Measurements from ENCODE around the gene STMN3. TPM values are rescaled to one million over a fixed set of nuclear protein-coding genes. Genes with fewer than 3 reads are reported as not detected.

STMN3 gene
- total RNA-seq, 1 experiment from 2014 or later, result 15.8 TPM

DNA sequence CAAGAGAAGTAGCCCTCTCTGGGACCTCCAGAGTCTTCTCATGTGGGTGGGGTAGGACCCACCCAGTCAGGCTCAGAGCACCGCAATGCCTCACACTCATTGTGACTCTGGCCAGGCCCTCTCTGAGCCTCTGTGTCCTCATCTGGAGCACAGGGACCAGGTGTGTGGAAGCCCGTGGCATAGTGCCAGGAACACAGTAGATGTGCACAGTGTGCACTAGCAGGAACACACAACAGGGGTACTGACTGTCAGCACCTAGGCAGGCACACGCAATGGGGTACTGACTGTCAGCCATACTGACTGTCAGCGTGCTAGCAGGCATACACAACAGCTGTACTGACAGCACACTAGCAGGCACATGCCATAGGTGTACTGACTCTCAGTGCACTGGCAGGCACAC is 2.0 kb upstream of the STMN3 start:
- CTCF ChIA-PET, result no interaction called here

GRCh38 chr20:63653974-63654668 is 897 bp upstream of the STMN3 start:
- H3K9ac ChIP-seq (ENCODE audit: low read length), result no peak overlapping the region

More for the DNA sequence above, 2.0 kb upstream of the STMN3 start:
- Histone ChIP-seq H3K9me2 (replicated peaks; ENCODE audit: low read length) (no peaks in the 10 kb centered on the region), H4K20me1 (ENCODE audit: low read length) (no peaks in the 10 kb centered on the region), H3K27ac (ENCODE audit: low read length) (no peak overlapping the region), H3K79me2 (ENCODE audit: low read length) (peaks cover 18% of the 10 kb centered on the region), H3K9me3 (ENCODE audit: low read length) (no peaks in the 10 kb centered on the region), H3F3A (ENCODE audit: low read length, unreplicated experiment) (no peaks in the 10 kb centered on the region), H3K4me2 (ENCODE audit: low read length) (no peak overlapping the region), H3K4me1 (ENCODE audit: insufficient read depth, low read length) (peaks cover 20% of the 10 kb centered on the region), H3K4me3 (ENCODE audit: low read length) (no peak overlapping the region), H3K36me3 (ENCODE audit: low read depth, low read length) (no peaks in the 10 kb centered on the region), H2AFZ (ENCODE audit: low read length) (no peak overlapping the region), H3K9ac (ENCODE audit: low read length) (no peak overlapping the region), H3K27me3 (ENCODE audit: low read length) (peaks cover 14% of the 10 kb centered on the region)
- TF ChIP-seq EZH2phosphoT487 (IDR thresholded peaks at IDR 0.05; ENCODE audit: borderline replicate concordance, low read length) (no peak), EZH2 (IDR thresholded peaks at IDR 0.05; ENCODE audit: low read length, unreplicated experiment) (no peak), CTCF (conservative IDR thresholded peaks at IDR 0.05; ENCODE audit: low read depth, low read length) (no peak)
- ATAC-seq (no peak), DNase-seq (no peak)
- POLR2A ChIA-PET (ENCODE audit: unreplicated experiment), result no interaction called here
- no TSS peak for BruUV-seq (replicated peaks)
- intact Hi-C loops (cut with micrococcal nuclease), result no loop called here

More at GRCh38 chr20:63653974-63654668, 897 bp upstream of the STMN3 start:
- Histone ChIP-seq H3F3A (ENCODE audit: low read length, unreplicated experiment) (no peaks in the 10 kb centered on the region), H3K27ac (ENCODE audit: low read length) (no peak overlapping the region), H3K9me2 (replicated peaks; ENCODE audit: low read length) (no peaks in the 10 kb centered on the region), H3K27me3 (ENCODE audit: low read length) (peaks cover 14% of the 10 kb centered on the region), H3K36me3 (ENCODE audit: low read depth, low read length) (no peaks in the 10 kb centered on the region), H3K79me2 (ENCODE audit: low read length) (peaks cover 7% of the 10 kb centered on the region), H2AFZ (ENCODE audit: low read length) (no peak overlapping the region), H4K20me1 (ENCODE audit: low read length) (no peaks in the 10 kb centered on the region), H3K9me3 (ENCODE audit: low read length) (no peaks in the 10 kb centered on the region), H3K4me3 (ENCODE audit: low read length) (no peak overlapping the region), H3K4me2 (ENCODE audit: low read length) (no peak overlapping the region), H3K4me1 (ENCODE audit: insufficient read depth, low read length) (peaks cover 16% of the 10 kb centered on the region)
- no peak for TF ChIP-seq EZH2phosphoT487 (IDR thresholded peaks at IDR 0.05; ENCODE audit: borderline replicate concordance, low read length)
- TF ChIP-seq CTCF (conservative IDR thresholded peaks at IDR 0.05; ENCODE audit: low read depth, low read length), result no peak
- no peak for TF ChIP-seq EZH2 (IDR thresholded peaks at IDR 0.05; ENCODE audit: low read length, unreplicated experiment)
- intact Hi-C loops (cut with micrococcal nuclease), result no loop called here
- DNase-seq, result no peak
- ATAC-seq, result no peak
- ChIA-PET CTCF (no interaction called here), POLR2A (ENCODE audit: unreplicated experiment) (no interaction called here)
- BruUV-seq (replicated peaks), result no TSS peak

All from PC-3 (cell line).